Trophoblast cell (in vitro differentiated cells and primary cell): ENCODE results near the gene STAB1.
A peak's percentile ranks its signal among the peaks of the same experiment; 100 is the strongest.

Experiments
- DNase-seq, 2 donors: peaks; one replicate each; pipeline ENCODE4 v3.0.0-alpha.2; 2016
- H2AFZ ChIP-seq: 2 replicates; pipeline ENCODE4 v1.6.1; 2013; ENCODE audit warnings: low read length, moderate library complexity, mild to moderate bottlenecking; ENCODE audit not compliant: insufficient read depth, poor library complexity
- H2AK5ac ChIP-seq: 2 replicates; pipeline ENCODE4 v1.6.1; 2013; ENCODE audit warnings: mild to moderate bottlenecking, low read length
- H2BK120ac ChIP-seq: 2 replicates; pipeline ENCODE4 v1.6.1; 2013; ENCODE audit warnings: low read length, mild to moderate bottlenecking, moderate library complexity; ENCODE audit not compliant: insufficient read depth, poor library complexity
- H2BK12ac ChIP-seq: 2 replicates; pipeline ENCODE4 v1.6.1; 2013; ENCODE audit warnings: mild to moderate bottlenecking, low read length, moderate library complexity
- H2BK5ac ChIP-seq: 2 replicates; pipeline ENCODE4 v1.6.1; 2013; ENCODE audit warnings: low read length, low read depth, moderate library complexity, mild to moderate bottlenecking; ENCODE audit not compliant: poor library complexity
- H3K14ac ChIP-seq: 2 replicates; pipeline ENCODE4 v1.6.1; 2013; ENCODE audit warnings: mild to moderate bottlenecking, low read length
- H3K18ac ChIP-seq: 2 replicates; pipeline ENCODE4 v1.6.1; 2013; ENCODE audit warnings: mild to moderate bottlenecking, low read length
- H3K23ac ChIP-seq: 2 replicates; pipeline ENCODE4 v1.6.1; 2013; ENCODE audit warnings: low read length
- H3K27ac ChIP-seq: 2 replicates; pipeline ENCODE4 v1.5.1; 2013; ENCODE audit warnings: low read depth, mild to moderate bottlenecking, inconsistent platforms, low read length, moderate library complexity
- H3K27me3 ChIP-seq: 2 replicates; pipeline ENCODE4 v1.6.1; 2013; ENCODE audit warnings: inconsistent platforms, mild to moderate bottlenecking, low read length, moderate library complexity; ENCODE audit not compliant: insufficient read depth
- H3K36me3 ChIP-seq, 2 experiments: 1 replicate in 1 of 2; 2 replicates in 1 of 2; pipeline ENCODE4 v1.6.1; 2013; ENCODE audit warnings: low read length in 2 of 2, mild to moderate bottlenecking in 2 of 2, moderate library complexity in 1 of 2; ENCODE audit not compliant: insufficient read depth in 2 of 2, control insufficient read depth in 1 of 2
- H3K4ac ChIP-seq: 2 replicates; pipeline ENCODE4 v1.6.1; 2013; ENCODE audit warnings: low read depth, mild to moderate bottlenecking, low read length, moderate library complexity
- H3K4me1 ChIP-seq, 2 experiments: 1 replicate in 1 of 2; 2 replicates in 1 of 2; pipeline ENCODE4 v1.6.1; 2013; ENCODE audit warnings: low read length in 2 of 2, mild to moderate bottlenecking in 2 of 2, moderate library complexity in 1 of 2; ENCODE audit not compliant: insufficient read depth in 2 of 2, control insufficient read depth in 1 of 2
- H3K4me2 ChIP-seq: 2 replicates; pipeline ENCODE4 v1.6.1; 2013; ENCODE audit warnings: inconsistent platforms, mild to moderate bottlenecking, low read length, moderate library complexity
- H3K4me3 ChIP-seq: 2 replicates; pipeline ENCODE4 v1.5.1; 2013; ENCODE audit warnings: mild to moderate bottlenecking, low read depth, low read length, inconsistent platforms
- H3K79me1 ChIP-seq: one replicate; pipeline ENCODE4 v1.6.1; 2013; ENCODE audit warnings: low read length
- H3K79me2 ChIP-seq: 2 replicates; pipeline ENCODE4 v1.6.1; 2013; ENCODE audit warnings: low read length, mild to moderate bottlenecking; ENCODE audit not compliant: control insufficient read depth, insufficient read depth, poor library complexity
- H3K9ac ChIP-seq: 2 replicates; pipeline ENCODE4 v1.6.1; 2013; ENCODE audit warnings: mild to moderate bottlenecking, low read length
- H3K9me3 ChIP-seq: 2 replicates; pipeline ENCODE4 v1.6.1; 2013; ENCODE audit warnings: low read depth, mild to moderate bottlenecking, control low read depth, inconsistent platforms, low read length; ENCODE audit not compliant: insufficient read depth
- H4K12ac ChIP-seq: 2 replicates; pipeline ENCODE4 v1.6.1; 2013; ENCODE audit warnings: low read depth, mild to moderate bottlenecking, low read length, moderate library complexity
- H4K8ac ChIP-seq: 2 replicates; pipeline ENCODE4 v1.6.1; 2013; ENCODE audit warnings: low read depth, mild to moderate bottlenecking, low read length, moderate library complexity
- H4K91ac ChIP-seq: one replicate; pipeline ENCODE4 v1.6.1; 2013; ENCODE audit warnings: low read depth, mild to moderate bottlenecking, low read length, moderate library complexity
- WGBS: extraction: QIAGEN DNeasy Blood & Tissue Kit; methylation state at CpG from one replicate; pipeline ENCODE4 v1.1.7; 2013; ENCODE audit warnings: missing lambda C conversion rate; ENCODE audit not compliant: insufficient read length, insufficient coverage; ENCODE audit errors: extremely low coverage; 5-methylcytosine and 5-hydroxymethylcytosine counted together

STAB1 gene

DNA sequence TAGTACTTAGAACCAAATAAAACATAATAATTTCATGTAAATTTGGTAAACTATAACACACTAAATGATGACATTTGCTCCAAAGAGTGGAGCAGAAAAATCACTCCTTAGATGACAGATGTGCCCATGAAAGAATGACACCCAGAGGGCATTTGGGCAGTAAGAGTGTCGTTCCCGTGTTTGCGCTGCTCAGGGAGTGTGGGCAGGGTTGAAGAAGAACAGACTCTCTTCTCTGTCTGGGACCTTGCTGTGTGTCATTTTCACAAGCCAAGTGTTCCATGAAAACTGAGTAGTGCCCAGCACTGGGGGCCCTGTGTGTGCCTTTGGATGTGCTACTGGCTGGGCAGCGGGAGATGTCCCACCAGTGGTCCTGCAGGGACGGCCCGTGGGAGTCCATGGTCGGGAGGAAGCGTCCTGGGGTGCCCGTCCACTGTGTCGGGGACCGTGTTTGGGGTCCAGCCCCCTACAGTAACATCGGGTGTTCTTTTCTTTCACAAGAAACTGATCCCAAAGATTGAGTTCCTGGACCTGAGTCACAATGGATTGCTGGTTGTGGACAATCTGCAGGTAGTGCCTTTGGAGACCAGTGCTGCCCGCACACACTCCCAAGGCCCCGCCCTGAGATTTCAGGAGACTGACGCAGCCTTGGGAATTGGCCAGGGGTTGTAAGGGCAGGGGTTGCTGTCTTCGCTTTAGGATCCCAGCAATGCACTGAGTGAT lies 17.9 kb upstream of the STAB1 start:
- H2BK5ac ChIP-seq = no peak overlapping the region
- no peaks in the 10 kb centered on the region for H3K79me2 ChIP-seq
- no peaks in the 10 kb centered on the region for H3K79me1 ChIP-seq
- H4K91ac ChIP-seq = no peak overlapping the region
- H2BK12ac ChIP-seq = no peak overlapping the region
- H3K18ac ChIP-seq = no peak overlapping the region
- no peak overlapping the region for H2BK120ac ChIP-seq
- no peak overlapping the region for H3K9ac ChIP-seq
- no peaks in the 10 kb centered on the region for H3K4me1 ChIP-seq
- peak; percentile 97 to 98 for DNase-seq
- peaks cover 2% of the 10 kb centered on the region for H3K9me3 ChIP-seq
- no peak overlapping the region for H3K4me2 ChIP-seq
- no peak overlapping the region for H3K4ac ChIP-seq
- WGBS = no CpG with 5 or more reads among the region's 16 CpGs
- no peak overlapping the region for H4K12ac ChIP-seq
- H4K8ac ChIP-seq = no peak overlapping the region
- no peak overlapping the region for H3K23ac ChIP-seq
- peaks cover 84 to 89% of the 10 kb centered on the region in 2 experiments for H3K36me3 ChIP-seq
- H2AFZ ChIP-seq = no peak overlapping the region
- no peak overlapping the region for H2AK5ac ChIP-seq
- H3K4me3 ChIP-seq = no peak overlapping the region
- H3K14ac ChIP-seq = no peak overlapping the region
- H3K27ac ChIP-seq = no peak overlapping the region
- H3K27me3 ChIP-seq = no peaks in the 10 kb centered on the region

- Histone ChIP-seq H3K4ac (no peak overlapping the region), H3K4me1 (no peaks in the 10 kb centered on the region), H3K27ac (no peak overlapping the region), H3K9ac (no peak overlapping the region), H3K79me2 (no peaks in the 10 kb centered on the region), H3K18ac (no peak overlapping the region), H4K91ac (no peak overlapping the region), H4K8ac (no peak overlapping the region), H3K27me3 (no peaks in the 10 kb centered on the region), H3K14ac (no peak overlapping the region), H3K4me2 (no peak overlapping the region), H3K4me3 (no peak overlapping the region), H3K36me3 (peaks cover 84 to 89% of the 10 kb centered on the region in 2 experiments), H2BK12ac (no peak overlapping the region), H2AFZ (no peak overlapping the region), H2BK5ac (no peak overlapping the region), H3K79me1 (no peaks in the 10 kb centered on the region), H2BK120ac (no peak overlapping the region), H4K12ac (no peak overlapping the region), H3K23ac (no peak overlapping the region), H3K9me3 (peaks cover 2% of the 10 kb centered on the region), H2AK5ac (no peak overlapping the region)
- WGBS = no CpG with 5 or more reads among the region's 6 CpGs
- no peak for DNase-seq
Observed at GRCh38 chr3:52477796-52478095, 17.4 kb upstream of the STAB1 start.

DNA sequence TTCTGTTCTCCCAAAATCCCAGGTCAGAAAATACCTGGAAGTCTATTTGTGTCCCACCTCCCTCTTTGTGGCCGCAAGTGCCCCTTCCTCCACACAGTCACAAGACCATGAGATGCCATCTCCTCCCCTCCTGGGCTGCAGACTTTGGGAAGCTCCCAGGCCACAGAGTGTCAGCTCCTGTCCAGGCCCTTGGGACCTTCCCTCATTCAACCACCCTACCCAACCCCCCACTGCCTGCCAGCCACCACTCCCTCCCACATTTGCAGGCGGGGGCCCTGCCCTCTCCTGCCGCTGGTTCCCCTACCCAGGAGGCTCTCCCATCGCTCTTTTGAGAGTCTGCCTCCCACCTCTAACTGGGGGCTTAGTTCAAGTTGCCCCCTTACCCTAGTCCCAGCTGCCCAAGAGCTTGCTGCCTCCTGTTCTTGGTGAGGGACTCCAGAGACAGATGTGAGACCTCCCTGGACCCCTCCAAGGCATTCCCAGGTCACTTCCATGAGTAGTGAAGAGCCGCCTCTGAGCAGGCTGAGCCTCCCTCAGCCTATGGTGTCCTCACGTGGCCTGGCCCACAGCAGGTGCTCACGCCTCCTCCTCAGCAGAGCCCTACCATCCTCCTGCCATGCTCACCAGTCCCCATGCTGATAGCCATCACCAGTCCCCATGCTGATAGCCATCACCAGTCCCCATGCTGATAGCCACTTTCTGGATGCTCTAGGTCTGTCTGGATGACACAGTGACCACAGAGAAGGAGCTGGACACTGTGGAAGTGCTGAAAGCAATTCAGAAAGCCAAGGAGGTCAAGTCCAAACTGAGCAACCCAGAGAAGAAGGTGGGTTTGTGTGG lies 15.9 kb upstream of the STAB1 start:
- peaks cover 2% of the 10 kb centered on the region for H3K9me3 ChIP-seq
- DNase-seq = no peak

GRCh38 chr3:52479877-52480575 lies 15.1 kb upstream of the STAB1 start:
- no peak overlapping the region for H2BK12ac ChIP-seq
- no peaks in the 10 kb centered on the region for H3K79me2 ChIP-seq
- DNase-seq = no peak
- peaks cover 2% of the 10 kb centered on the region for H3K9me3 ChIP-seq
- H3K36me3 ChIP-seq = peaks cover 87 to 88% of the 10 kb centered on the region in 2 experiments
- H3K18ac ChIP-seq = no peak overlapping the region
- no peak overlapping the region for H3K4ac ChIP-seq
- no peaks in the 10 kb centered on the region for H3K27me3 ChIP-seq
- H3K27ac ChIP-seq = no peak overlapping the region
- no peaks in the 10 kb centered on the region for H3K79me1 ChIP-seq
- no peak overlapping the region for H4K12ac ChIP-seq
- peaks cover 5% of the 10 kb centered on the region in 2 experiments for H3K4me1 ChIP-seq
- no CpG with 5 or more reads among the region's 16 CpGs for WGBS
- H4K91ac ChIP-seq = no peak overlapping the region
- no peak overlapping the region for H3K14ac ChIP-seq
- no peak overlapping the region for H3K4me2 ChIP-seq
- no peak overlapping the region for H3K23ac ChIP-seq
- no peak overlapping the region for H2BK5ac ChIP-seq
- no peak overlapping the region for H3K9ac ChIP-seq
- H2AK5ac ChIP-seq = no peak overlapping the region
- H3K4me3 ChIP-seq = no peak overlapping the region
- no peak overlapping the region for H2BK120ac ChIP-seq
- H4K8ac ChIP-seq = no peak overlapping the region
- H2AFZ ChIP-seq = no peak overlapping the region

More for the DNA sequence above, 15.9 kb upstream of the STAB1 start:
- Histone ChIP-seq H2AFZ (no peak overlapping the region), H3K36me3 (peaks cover 83% of the 10 kb centered on the region in 2 experiments), H4K12ac (no peak overlapping the region), H3K4me1 (peaks cover 5% of the 10 kb centered on the region in 2 experiments), H4K91ac (no peak overlapping the region), H2BK120ac (no peak overlapping the region), H3K23ac (no peak overlapping the region), H2BK12ac (no peak overlapping the region), H3K4me2 (no peak overlapping the region), H3K27me3 (no peaks in the 10 kb centered on the region), H4K8ac (no peak overlapping the region), H3K4ac (no peak overlapping the region), H3K18ac (no peak overlapping the region), H3K9ac (no peak overlapping the region), H3K4me3 (no peak overlapping the region), H2AK5ac (no peak overlapping the region), H2BK5ac (no peak overlapping the region), H3K27ac (no peak overlapping the region), H3K79me2 (no peaks in the 10 kb centered on the region), H3K79me1 (no peaks in the 10 kb centered on the region), H3K14ac (no peak overlapping the region)
- WGBS = no CpG with 5 or more reads among the region's 7 CpGs
